Stimulated activated naive CD4-positive, alpha-beta T cell (primary cell): ENCODE data around the gene CEP104.

Source experiments
- DNase-seq, 6 experiments: peaks; one replicate each; lab custom pipeline; 2025; lab: John Stamatoyannopoulos, UW

CEP104 gene

DNA sequence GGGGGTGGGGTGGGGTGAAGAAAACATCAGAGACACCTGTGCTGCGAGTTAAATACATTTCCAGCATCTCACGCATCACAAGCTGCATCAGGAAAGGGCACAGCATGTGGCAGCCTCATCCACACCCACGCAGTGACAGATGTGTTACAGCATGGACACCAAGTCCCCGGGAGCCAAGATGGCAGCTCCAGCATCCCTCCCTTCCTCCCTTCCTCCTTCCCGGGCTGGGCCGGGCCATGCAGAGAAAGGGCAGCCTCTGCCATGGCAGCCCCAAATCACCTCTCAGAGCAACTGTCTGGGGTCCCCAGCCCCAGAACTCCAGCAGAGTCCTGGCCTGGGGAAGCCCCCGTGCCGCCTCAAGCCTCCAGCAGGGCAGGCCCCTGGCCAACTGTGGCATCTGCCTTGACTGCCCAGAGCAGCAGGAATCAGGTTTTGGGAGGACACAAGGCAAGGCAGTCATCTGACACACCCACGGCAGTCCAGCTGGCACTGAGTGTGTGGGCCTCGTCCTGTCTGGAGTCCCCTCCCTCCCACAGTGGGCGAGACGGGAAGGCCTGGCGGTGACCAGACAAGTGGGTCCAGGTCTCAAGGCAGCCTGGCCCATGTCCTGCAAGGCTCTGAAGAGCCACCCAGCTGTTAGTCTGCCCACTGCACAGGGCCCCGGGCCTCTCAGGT, 78.3 kb downstream of the CEP104 start:
- DNase-seq = no peak

DNA sequence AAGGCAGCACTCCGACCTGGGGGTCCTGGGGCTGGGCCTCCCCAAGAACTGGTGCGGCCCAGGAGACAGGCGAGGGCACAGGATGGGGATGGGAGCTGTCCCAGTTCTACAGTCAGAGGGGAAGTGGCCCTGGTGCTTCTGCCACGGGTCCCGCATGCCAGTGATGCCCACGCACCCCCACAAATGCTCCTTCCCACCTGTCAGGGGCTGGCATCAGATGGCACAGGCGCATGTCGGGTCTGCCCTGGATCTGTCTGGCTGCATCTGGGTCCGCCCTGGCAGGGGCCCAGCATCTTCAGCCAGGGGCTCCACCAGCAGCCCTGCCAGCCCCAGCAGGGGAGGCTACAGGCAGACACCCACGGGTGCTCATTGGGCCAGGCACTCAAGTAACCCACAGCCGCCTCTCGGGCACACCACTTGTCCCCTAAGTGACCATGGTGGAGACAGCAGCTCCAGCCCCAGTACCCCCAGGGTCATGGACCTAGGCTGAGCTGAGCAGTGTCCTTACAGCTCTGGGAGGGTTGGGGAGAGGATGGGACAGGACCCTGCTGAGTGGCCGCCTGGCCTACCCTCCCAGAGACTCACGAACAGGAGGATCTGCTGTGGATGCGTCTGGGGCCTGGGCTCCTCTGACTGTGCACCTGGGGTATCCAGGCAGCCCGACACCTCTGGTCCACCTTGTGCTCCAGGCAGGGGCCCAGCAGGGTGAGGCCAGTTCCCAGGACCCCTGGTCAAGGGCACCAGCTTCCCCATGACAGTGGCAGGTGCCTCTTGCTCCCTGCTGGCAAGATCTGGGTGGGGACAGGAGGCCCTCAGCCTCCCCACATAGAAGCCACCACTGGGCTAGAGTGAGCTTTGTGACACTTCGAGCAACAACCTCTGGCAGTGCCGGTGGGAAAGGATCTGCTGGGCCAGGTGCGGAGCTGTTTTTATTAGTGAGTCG, 79.1 kb downstream of the CEP104 start:
- DNase-seq = no peak

DNA sequence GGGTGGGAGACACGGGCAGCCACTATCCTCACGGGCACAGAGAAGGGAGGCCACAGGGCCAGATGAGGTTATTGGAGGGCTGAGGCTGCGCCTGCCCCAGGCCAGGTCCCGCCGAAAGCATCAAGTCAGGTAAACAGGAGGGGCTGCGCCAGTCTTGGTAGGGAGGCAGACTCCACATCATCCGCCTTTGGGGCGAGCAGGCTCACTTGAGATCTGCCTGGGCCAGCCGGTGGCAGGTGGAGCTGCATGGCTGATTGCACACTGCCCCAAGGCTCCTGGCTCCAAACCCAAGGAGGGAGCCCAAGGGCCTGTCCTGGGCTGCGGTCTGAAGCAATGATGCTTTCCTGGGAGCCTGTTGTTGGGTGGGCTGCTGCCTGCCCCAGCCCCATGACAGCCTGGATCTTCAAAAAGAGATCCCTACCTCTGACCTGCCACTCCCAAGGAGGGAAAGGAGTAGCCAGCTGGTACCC, 79.9 kb downstream of the CEP104 start:
- DNase-seq = no peak

DNA sequence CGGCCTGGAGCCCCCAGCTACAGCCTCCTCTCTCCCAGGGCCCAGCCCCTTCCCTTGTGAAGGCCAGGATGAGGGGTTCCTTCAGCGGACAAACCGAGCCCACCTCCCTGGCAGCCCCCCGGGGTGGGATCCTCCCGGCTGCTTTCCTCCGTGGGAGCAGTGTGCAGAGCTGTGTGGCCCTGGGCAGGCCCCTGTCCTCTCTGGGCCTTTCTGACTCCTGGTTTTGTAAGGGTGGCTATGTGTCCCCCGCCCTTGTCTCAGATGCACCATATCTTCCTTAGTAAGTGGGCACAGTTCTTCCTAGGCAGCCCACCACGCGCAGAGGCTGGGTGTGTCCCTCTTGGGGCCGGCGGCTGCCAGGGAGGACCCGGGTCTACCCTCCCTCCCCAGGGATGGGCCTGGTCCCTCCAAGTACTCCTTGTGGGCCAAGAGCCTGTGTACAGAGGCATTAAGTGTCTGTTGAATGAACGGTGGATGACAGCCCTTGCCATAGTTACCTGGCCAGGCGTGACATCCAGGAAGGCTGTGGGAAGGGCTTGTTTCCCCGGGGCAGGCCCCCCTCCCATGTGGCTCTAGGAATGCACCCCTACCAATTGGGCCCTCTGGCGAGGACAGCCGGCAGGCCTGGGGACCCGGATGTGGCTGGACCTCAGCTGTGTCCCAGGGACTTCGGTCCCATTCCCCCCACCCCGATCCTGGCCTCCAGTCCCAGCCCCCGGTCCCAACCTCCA, 80.6 kb downstream of the CEP104 start:
- DNase-seq = no peak

DNA sequence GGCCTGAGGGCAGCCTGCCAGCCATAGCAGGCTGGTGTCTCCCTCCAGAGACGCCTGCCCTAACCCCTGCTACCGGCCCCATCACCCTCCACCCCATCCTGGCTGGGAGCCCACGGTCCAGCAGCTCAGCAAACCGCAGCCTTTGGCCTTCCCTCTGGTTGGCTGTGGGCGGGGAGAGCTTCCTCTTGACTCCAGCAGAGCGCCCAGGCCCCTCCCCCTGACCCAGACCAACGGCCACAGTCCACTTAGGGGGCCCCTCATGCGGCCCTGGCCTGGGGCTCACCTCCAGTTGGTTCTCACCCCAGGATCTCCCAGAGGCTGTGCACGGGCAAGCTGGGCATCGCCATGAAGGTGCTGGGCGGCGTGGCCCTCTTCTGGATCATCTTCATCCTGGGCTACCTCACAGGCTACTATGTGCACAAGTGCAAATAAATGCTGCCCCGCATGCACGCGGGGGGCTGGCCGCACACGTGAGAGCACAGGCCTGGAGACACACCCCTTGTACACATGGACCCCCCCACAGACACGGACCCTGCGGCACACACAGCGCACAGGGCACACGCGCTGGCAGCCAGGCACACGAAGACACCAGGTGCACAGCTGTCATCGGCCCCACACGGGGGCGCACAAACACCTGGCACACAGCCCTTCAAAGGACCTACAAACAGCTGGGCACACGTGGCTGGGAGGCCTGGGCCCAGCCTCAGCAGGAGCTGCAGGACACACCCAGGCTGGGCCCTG, 81.4 kb downstream of the CEP104 start:
- DNase-seq = peak in 4 of 6 experiments; percentile 18 to 44 (median 36)

DNA sequence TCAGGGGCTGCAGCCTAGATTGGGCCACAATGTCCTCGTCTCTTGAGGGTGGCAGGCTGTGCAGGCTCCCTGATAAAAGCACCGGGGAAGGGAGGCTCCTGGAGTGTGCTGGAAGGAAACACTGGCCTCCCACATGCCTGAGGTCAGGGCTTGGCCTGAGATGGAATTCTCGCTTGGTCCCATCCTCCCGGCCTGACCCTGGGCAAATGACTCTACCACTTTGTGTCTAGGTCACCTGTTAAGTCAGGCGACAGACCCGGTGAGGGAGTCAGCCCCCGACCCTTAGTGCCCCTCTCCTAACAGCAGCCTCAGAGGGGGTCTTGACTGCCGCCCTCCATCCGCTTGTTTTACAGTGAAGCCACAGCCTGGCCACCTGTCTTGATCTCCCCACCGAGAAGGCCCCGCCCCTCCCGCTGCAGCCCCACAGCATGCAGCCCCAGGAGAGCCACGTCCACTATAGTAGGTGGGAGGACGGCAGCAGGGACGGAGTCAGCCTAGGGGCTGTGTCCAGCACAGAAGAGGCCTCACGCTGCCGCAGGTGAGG, 82.0 kb downstream of the CEP104 start:
- DNase-seq = no peak

DNA sequence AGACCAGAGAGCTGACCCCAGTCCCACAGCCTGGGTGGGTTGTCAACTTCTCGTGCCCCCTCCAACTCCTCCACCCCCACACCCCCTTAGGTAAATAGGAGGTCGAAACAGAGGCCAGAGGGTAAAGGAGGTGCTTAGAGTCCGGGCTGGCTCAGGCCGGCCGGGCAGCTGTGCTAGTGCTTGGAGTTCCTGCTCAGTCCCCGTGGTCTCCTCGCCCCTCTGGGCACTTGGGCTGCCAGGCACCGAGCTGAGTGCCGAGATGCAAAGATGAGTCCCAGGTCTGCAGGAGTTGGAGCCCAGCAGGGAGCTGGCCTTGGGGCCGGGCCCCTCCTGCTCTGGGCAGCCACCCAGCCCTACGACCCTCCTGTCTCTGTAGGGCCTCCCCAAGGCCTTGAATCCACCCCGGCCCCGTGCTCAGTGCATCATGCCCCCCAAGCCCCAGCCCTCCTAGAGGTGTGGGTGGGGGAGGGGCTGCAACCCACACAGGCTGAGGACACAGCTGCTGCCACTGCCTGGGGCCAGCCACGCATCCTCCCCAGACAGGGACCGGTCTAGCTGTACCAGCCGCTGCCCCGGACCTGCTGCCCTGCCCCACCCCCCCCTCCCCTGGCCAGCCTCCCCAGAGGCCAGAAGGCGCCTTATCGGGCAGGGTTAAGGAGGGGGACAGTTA, 82.6 kb downstream of the CEP104 start:
- DNase-seq = no peak

DNA sequence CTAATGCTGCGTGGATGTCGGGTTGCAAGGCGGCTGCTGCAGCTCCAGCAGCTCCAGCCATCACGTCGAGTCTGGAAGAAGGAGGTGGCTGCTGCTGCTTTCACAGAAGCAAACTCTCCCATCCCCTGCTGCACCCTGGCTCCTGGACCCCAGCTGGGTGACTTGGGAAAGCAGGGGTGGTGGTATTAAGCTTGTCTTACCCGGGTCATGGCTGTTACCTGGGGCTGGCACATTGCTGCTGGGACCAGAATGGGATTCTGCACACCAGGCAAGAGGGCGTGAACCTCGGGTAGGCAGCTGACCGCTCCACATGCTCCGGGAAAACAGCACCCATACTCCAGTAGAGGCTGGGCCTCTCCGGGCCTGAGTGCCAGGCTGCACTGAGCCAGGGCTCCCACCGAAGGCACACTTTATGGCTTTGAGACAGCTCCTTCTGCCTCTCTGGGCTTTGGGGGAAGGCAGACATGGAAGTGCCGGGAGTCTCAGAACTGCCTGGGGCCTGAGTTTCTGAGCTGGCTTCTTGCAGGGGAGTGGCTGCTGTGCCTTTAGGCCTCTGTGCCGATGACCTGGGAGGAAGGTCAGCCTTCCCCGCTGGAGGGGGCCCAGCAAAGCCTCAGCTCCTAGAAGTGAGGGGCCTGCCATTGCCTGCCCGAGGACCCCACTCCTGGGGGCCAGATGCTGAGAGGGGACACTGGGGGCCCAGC, 83.3 kb downstream of the CEP104 start:
- peak in 1 of 6 experiments; percentile 4 for DNase-seq

DNA sequence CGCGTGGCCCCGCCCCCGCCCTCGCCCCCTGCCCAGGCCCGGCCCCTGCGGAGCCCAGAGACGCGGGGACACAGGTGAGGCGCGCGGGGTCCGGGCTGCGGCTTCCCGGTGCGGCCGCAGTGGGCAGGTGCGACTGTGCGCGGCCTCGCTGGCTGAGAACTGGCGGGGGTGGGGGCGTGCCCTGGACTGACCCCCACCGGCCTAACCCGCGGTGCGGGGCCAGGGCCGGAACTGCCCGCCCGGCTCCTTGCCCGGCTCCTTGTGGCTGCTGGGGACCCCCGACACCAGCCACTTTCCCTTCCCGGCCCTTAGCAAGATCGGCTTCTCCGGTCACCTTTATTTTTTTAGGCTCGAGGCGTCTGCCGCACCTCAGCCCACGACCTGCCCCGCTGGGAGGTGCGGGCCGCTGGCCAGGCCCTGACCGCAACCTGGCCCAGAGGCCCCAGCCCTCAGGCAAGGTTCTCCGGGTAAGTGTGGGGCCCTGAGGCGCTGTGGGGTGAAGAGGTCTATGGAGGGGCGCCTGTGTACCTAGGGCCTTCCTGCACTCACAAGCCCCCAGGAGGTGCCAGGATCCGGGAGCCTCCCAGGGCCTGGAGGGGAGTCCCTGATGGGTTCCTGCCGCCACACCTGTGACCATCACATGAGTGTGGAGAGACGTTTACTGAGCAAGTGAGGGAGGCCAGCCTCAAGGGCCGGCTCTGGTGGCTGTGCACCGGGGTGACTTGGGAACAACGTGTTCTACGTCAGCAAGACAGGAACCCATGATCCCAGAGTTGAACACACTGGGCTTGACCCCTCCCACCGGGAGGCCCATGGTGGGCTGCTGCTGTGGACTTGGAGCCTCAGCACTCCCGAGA, 84.1 kb downstream of the CEP104 start, which contains the start of gene SMIM1:
TSS of gene SMIM1 (plus strand) at position 35 of the 857 bp plus-strand sequence. CDS start 2,625 bp downstream, outside the sequence.
- peak in 2 of 6 experiments; percentile 29 to 56 for DNase-seq

DNA sequence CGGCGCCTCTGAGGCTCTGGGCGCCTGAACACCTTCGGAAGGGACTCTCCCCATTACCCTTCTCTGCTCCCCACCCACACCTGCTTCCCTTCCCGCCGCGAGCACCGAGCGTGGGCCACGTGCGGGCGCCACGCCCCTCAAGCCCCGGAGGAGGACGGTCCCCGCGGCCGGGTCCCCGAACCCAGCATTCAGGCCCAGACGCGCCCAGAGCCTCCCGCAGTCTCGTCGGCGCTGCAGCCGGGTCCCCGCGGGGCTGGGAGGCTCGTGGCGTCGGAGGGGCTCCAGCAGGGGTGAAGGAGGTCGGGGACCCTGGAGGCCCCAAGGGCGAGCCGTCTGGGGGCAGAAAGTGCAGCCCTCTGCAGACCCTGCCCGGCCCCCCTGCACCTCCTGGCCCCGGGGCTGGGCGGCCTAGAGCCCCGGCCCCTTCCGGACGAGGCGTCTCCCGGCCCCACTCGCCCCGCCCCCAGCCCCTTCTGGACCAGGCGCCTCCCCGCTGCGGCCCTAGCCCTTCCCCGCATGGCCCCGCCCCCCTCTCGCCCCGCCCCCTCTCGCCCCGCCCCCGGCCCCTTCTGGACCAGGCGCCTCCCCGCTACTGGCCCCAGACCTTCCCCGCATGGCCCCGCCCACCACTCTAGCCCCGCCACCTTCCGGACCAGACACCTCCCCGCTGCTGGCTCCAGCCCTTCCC, 84.8 kb downstream of the CEP104 start:
- DNase-seq = peak; percentile 74 to 90 (median 85)

DNA sequence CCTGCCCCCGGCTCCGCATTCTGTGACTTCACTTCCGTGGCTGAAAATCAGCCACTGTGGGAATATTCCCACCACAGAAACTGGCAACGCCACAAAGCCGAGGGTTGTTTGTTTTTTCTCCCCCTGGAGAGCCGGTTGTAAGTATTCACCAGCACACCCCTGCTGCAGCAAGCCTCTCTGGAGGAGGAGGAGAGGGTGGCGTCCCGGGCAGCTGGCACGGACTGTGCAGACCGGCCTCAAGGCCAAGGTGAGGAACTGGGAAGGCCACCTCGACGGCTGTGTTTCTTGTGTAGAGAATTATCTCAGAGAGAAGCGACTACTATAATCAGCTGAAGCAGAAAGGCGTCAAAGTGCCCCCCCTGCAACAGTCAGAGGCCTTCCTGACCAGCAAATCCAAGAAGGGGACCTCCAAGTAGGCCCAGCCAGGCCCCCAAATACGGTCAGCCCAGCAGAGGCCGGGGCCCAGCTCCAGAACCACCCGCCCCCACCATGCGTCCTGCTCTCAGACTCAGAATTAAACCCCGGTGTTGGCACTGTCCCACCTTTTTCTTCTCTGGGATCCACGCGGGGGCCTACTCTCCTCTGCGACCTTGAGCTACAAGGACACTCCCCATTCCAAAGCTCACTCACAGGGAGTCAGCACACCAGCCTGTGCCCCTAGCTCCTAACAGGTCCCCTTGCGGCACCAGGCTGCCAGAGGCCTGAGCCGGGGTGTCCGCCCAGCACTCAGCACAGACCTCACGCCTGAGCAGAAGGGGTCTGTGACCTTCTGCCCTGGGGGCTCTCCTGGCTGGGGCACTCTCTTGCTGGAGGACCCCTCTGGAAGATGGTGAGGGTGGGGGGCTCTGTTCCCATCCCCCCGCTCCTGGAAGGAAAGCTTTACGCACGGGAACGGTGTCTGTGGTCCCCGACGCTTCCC, 85.6 kb downstream of the CEP104 start:
- no peak for DNase-seq

DNA sequence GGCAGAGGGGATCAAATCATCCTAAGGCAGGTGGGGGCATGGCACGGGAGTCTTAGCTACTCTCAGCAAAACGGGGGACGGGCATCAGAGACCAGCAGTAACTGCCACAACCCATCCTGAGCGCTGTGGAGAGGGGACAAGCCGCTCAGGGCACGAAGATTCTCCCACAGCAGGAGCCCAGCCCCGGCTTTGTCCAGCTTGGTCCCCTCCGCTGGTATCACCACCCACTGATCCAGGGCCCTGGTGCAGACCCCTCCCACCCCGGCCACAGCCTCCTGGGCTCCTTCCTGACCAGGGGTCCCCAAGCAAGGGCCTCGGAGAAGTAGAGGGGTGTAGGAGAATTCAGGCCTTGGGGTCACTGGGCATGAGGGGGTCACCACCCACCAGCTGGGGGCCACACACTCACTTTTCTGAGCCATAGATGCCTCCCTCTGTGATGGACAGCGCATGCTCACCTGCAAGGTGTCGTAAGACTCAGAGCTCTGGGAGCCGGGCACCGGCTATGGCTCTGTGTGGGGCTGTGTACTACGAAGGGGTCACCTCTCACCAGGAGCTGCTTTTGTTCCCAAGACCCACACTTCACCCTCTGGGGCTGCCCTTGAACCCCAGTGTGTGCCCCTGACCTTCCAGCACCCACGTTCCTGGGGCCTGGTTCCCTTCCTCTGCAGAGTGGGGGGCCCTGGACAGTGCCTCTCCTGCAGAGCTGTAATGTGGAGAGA, 86.8 kb downstream of the CEP104 start:
- DNase-seq = no peak

DNA sequence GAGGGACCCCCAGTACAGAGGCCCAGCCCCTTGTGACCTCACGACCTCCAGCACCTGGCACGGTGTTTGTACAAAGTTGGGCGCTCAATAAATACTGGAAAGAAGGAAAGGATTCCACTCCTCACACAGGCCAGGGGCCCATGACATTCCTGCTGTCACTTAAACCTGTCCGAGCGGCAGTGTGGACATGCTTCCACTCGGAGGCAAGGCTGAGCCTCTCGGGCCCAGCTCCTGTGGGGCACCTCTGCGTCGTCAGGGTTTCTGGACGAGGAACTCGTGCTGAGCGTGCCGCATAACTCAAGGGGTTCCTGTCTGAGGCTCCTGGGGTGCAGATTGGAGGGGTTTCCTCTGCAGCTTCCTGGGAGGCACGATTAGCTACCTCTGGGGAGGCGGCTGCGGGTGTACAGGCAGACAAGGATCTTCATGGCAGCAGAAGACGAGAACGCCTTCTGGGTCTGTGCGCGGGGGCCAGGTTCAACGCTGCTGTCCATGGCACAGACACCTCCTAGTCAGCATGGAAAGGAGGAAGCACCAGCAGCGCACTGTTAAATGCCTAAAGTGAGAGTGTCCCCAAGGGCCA, 88.1 kb downstream of the CEP104 start:
- DNase-seq = no peak

DNA sequence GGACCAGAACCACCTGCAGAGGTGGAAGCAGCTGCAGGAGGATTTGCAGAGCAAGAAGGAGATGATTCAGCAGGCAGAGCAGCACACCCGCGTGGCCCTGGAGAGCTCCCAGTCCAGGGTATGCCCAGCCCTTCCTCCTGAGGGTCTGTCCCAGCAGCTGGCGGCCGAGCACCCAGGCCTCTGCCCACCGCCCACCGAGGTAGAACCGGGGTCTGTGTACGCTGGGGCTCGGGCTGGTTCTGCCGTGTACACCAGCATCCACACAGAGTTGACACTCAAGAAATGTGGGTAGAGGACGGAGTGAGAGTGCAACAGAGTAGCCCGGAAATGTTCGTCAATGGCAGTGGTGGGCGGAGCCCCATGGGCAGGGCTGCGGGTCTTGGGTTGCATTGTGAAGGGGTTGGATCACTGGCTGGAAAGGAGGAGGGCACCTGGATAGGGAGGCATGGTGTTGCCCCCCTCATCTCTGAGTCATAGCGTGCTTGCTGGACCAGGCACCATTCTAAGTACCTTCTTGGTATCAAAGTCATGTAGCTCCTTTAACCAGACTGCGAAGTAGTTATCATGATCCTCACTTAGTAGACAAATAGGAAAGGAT, 89.6 kb downstream of the CEP104 start:
- no peak for DNase-seq

DNA sequence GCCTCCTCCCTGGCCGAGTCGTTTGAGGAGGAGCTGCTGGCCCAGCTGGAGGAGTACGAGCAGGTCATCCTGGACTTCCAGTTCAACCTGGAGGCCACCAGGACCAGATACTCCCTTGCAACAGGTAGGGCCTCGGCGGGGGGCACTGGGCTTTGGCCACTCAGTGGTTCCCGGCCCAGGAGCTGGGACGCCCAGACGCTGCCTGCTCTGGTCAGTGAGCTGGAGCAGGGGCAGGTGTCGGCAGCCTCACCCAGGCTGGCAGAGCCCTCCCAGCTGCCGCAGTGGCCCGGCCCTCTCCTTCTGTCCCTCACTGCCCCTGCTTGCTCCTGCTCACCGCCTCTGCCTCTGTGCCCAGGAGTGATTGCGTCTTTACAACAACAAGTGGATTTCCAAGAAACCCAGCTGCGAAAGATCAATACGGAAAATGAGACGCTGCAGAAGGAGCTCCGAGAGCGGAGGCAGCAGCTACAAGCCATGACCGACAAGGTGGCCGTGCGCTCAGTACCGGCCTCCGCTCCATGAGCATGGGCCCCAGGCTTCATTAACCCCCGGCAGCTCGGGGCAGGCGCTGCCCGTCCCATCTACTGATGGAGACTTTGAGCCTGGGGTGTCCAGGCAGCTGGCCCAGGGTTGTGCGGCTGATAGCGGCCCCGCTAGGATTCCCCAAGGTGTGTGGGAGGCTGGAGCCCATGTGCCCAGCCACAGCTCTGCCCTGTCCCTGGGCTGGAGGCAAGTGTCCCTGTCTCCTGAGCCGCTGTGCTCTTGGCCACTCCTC, 93.5 kb downstream of the CEP104 start:
- no peak for DNase-seq
